ENCODE data around the gene ANKRD12.
"Not testable (repeated sequence)": the region's sequence is repeated elsewhere in the genome, so short reads cannot be mapped to it uniquely, and the experiment has no call there.

Gene ANKRD12

GRCh38 chr18:9136315-9137155 lies at the start of gene ANKRD12:
ANKRD12 (plus strand) TSS chr18:9136781; CDS start chr18:9182433, 45,652 bp downstream.
- peak within 1 kb of the TSS; percentile 88 for H3K4me3 ChIP-seq (ENCODE audit: low read length)
- DNase-seq (ENCODE audit: low read depth): peak; percentile 84
- TF ChIP-seq, protein P1, sequence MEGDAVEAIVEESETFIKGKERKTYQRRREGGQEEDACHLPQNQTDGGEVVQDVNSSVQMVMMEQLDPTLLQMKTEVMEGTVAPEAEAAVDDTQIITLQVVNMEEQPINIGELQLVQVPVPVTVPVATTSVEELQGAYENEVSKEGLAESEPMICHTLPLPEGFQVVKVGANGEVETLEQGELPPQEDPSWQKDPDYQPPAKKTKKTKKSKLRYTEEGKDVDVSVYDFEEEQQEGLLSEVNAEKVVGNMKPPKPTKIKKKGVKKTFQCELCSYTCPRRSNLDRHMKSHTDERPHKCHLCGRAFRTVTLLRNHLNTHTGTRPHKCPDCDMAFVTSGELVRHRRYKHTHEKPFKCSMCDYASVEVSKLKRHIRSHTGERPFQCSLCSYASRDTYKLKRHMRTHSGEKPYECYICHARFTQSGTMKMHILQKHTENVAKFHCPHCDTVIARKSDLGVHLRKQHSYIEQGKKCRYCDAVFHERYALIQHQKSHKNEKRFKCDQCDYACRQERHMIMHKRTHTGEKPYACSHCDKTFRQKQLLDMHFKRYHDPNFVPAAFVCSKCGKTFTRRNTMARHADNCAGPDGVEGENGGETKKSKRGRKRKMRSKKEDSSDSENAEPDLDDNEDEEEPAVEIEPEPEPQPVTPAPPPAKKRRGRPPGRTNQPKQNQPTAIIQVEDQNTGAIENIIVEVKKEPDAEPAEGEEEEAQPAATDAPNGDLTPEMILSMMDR (conservative IDR thresholded peaks at IDR 0.05; ENCODE audit: low read depth, low read length): no peak

DNA sequence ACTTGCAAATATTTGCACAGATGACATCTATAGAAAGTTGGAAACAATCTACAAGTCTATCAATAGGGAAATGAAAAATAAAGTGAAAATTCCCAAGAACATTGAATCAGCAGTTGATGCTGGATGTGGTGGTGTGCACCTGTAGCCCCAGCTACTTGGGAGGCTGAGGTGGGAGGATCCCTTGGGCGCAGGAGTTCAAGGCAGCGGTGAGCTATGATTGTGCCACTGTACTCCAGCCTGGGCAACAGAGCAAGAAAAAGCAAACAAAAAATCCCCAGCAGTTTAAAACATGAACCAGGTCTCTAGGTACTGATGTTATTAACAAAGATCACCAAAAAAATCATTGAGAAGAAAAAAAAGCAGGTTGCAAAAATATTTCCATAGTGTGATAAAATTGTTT lies 49.4 kb upstream of the ANKRD12 start:
- TF ChIP-seq, protein P1 (conservative IDR thresholded peaks at IDR 0.05; ENCODE audit: low read depth, low read length): no peak
- no peak overlapping the region for H3K4me3 ChIP-seq (ENCODE audit: low read length)
- DNase-seq (ENCODE audit: low read depth): no peak

DNA sequence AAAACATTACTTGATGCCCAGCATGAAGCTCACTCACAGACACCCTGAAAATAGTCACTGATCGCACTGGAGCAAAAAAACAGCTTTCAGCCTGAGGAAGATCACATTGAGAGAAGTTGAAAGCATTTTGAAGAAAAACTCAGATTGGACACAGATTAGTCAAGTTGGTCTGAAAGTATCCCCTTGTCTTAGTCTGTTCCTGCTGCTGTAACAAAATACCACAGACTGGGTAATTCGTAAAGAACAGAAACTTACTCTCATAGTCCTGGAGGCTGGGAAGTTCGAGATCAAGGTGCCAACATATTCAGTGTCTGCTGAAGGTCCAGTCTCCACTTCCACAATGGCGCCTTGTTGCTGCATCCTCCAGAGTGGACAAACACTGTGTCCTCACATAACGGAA lies 48.3 kb upstream of the ANKRD12 start:
- TF ChIP-seq, protein P1 (conservative IDR thresholded peaks at IDR 0.05; ENCODE audit: low read depth, low read length): no peak
- DNase-seq (ENCODE audit: low read depth): no peak
- H3K4me3 ChIP-seq (ENCODE audit: low read length): no peak overlapping the region

GRCh38 chr18:9088727-9089126 lies 47.9 kb upstream of the ANKRD12 start:
- H3K4me3 ChIP-seq (ENCODE audit: low read length); DNase-seq (ENCODE audit: low read depth): not testable (repeated sequence)

GRCh38 chr18:9090578-9090977 lies 46.0 kb upstream of the ANKRD12 start:
- TF ChIP-seq, protein P1 (conservative IDR thresholded peaks at IDR 0.05; ENCODE audit: low read depth, low read length): no peak
- no peak overlapping the region for H3K4me3 ChIP-seq (ENCODE audit: low read length)
- DNase-seq (ENCODE audit: low read depth): no peak

DNA sequence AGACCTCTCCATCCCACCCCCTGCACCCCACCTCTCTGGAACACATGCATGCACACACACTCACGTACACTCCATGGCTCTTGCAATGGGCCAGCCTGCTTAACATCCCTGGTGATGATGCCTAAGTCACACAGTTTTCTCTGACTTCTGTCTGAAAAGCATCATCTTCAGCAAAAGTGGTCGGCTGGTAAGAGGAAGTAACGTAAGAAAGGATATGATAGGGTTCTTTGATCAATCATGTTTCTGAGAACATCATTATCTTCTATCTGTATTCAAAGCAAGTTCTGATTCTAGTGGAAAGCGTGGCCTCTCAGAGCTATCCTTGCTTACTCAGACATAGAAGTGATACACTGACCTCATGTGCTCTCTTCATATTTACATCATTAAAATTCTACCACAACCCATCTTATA lies 45.5 kb upstream of the ANKRD12 start:
- DNase-seq (ENCODE audit: low read depth): no peak
- no peak overlapping the region for H3K4me3 ChIP-seq (ENCODE audit: low read length)
- TF ChIP-seq, protein P1 (conservative IDR thresholded peaks at IDR 0.05; ENCODE audit: low read depth, low read length): no peak

- DNase-seq (ENCODE audit: low read depth): no peak
- H3K4me3 ChIP-seq (ENCODE audit: low read length): no peak overlapping the region
- TF ChIP-seq, protein P1 (conservative IDR thresholded peaks at IDR 0.05; ENCODE audit: low read depth, low read length): no peak
These were observed 43.9 kb upstream of the ANKRD12 start for GRCh38 chr18:9092665-9093064.

DNA sequence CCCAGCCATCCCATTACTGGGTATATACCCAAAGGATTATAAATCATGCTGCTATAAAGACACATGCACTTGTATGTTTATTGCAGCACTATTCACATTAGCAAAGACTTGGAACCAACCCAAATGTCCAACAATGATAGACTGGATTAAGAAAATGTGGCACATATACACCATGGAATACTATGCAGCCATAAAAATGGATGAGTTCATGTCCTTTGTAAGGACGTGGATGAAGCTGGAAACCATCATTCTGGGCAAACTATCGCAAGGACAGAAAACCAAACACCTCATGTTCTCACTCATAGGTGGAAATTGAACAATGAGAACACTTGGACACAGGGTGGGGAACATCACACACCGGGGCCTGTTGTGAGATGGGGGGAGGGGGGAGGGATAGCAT lies 43.5 kb upstream of the ANKRD12 start:
- H3K4me3 ChIP-seq (ENCODE audit: low read length); DNase-seq (ENCODE audit: low read depth): not testable (repeated sequence)

Measured in retinal pigment epithelial cell (primary cell).